Astrocyte (in vitro differentiated cells and primary cell): ENCODE measurements around the gene HTT-AS. TPM values are rescaled to one million over a fixed set of nuclear protein-coding genes. Genes with fewer than 3 reads are reported as not detected.

Experiments used
- DNase-seq: peaks from one replicate; pipeline ENCODE4 v3.0.0-alpha.2; 2010; ENCODE audit warnings: low read depth
- FAIRE-seq: peaks from 2 replicates; lab custom pipeline; 2011; peaks lifted over from hg19 to GRCh38; lab: Jason Lieb, UNC
- H2AFZ ChIP-seq: 2 replicates; pipeline ENCODE4 v1.6.0; 2012; ENCODE audit warnings: low read depth, low read length, inconsistent platforms
- H3K27ac ChIP-seq: 2 replicates; pipeline ENCODE4 v1.5.1; 2011; ENCODE audit warnings: low read depth, low read length, inconsistent platforms
- H3K27me3 ChIP-seq: 2 replicates; pipeline ENCODE4 v1.6.0; 2011; ENCODE audit warnings: low read length, inconsistent platforms; ENCODE audit not compliant: insufficient read depth
- H3K36me3 ChIP-seq: 2 replicates; pipeline ENCODE4 v1.5.1; 2011; ENCODE audit warnings: low read length, inconsistent platforms; ENCODE audit not compliant: insufficient read depth
- H3K4me1 ChIP-seq: 2 replicates; pipeline ENCODE4 v1.5.1; 2011; ENCODE audit warnings: low read length, inconsistent platforms; ENCODE audit not compliant: insufficient read depth
- H3K4me2 ChIP-seq: 2 replicates; pipeline ENCODE4 v1.6.0; 2012; ENCODE audit warnings: low read length, inconsistent platforms
- H3K4me3 ChIP-seq: 2 replicates; pipeline ENCODE4 v1.5.1; 2011; ENCODE audit warnings: low read depth, mild to moderate bottlenecking, low read length, inconsistent platforms; ENCODE audit not compliant: insufficient read depth
- H3K79me2 ChIP-seq: 2 replicates; pipeline ENCODE4 v1.6.0; 2012; ENCODE audit warnings: mild to moderate bottlenecking, low read length, inconsistent platforms; ENCODE audit not compliant: insufficient read depth
- H3K9ac ChIP-seq: 2 replicates; pipeline ENCODE4 v1.6.0; 2012; ENCODE audit warnings: mild to moderate bottlenecking, low read length, inconsistent platforms
- H3K9me3 ChIP-seq: 2 replicates; pipeline ENCODE4 v1.5.1; 2012; ENCODE audit warnings: low read depth, mild to moderate bottlenecking, low read length, inconsistent platforms; ENCODE audit not compliant: insufficient read depth
- H4K20me1 ChIP-seq: 2 replicates; pipeline ENCODE4 v1.6.0; 2012; ENCODE audit warnings: low read length, inconsistent platforms; ENCODE audit not compliant: insufficient read depth
- H3K27ac Mint-ChIP-seq: one replicate; pipeline ENCODE4 v1.8.0; 2021; ENCODE audit warnings: mild to moderate bottlenecking, mixed read lengths; ENCODE audit not compliant: unreplicated experiment
- H3K27me3 Mint-ChIP-seq: one replicate; pipeline ENCODE4 v1.8.0; 2021; ENCODE audit warnings: low read depth, mixed read lengths; ENCODE audit not compliant: unreplicated experiment
- H3K36me3 Mint-ChIP-seq: one replicate; pipeline ENCODE4 v1.8.0; 2021; ENCODE audit warnings: low read depth, mixed read lengths; ENCODE audit not compliant: unreplicated experiment
- H3K4me1 Mint-ChIP-seq: one replicate; pipeline ENCODE4 v1.8.0; 2021; ENCODE audit warnings: low read depth, mixed read lengths; ENCODE audit not compliant: unreplicated experiment
- H3K4me3 Mint-ChIP-seq: one replicate; pipeline ENCODE4 v1.8.0; 2021; ENCODE audit warnings: mild to moderate bottlenecking, moderate library complexity, mixed read lengths; ENCODE audit not compliant: unreplicated experiment
- H3K9me3 Mint-ChIP-seq: one replicate; pipeline ENCODE4 v1.8.0; 2021; ENCODE audit warnings: mild to moderate bottlenecking, mixed read lengths; ENCODE audit not compliant: unreplicated experiment
- CTCF ChIP-seq: IDR thresholded peaks from 2 replicates; pipeline ENCODE4 v1.5.1; 2011; ENCODE audit warnings: low read depth, mild to moderate bottlenecking, inconsistent platforms, low read length, moderate library complexity; ENCODE audit not compliant: insufficient read depth
- EZH2 ChIP-seq: IDR thresholded peaks from 2 replicates; pipeline ENCODE4 v1.6.1; 2012; ENCODE audit warnings: mild to moderate bottlenecking, low read length, inconsistent platforms; ENCODE audit not compliant: insufficient read depth
- total RNA-seq: library from RNA; stranded (reverse); gene quantifications from 2 replicates; pipeline ENCODE4 v1.2.1, GENCODE V29; 2021

The HTT-AS gene
- total RNA-seq, 1 donor from 2014 or later = not detected

- TF ChIP-seq CTCF (no peak), EZH2 (no peak)
- H3K4me3 Mint-ChIP-seq = no peak overlapping the region
- H2AFZ ChIP-seq = no peak overlapping the region
- no peak overlapping the region for H3K9ac ChIP-seq
- H3K4me1 Mint-ChIP-seq = peaks cover 10% of the 10 kb centered on the region
- no peak overlapping the region for H3K4me2 ChIP-seq
- peaks cover 2% of the 10 kb centered on the region for H3K9me3 Mint-ChIP-seq
- H3K9me3 ChIP-seq = no peaks in the 10 kb centered on the region
- H3K36me3 Mint-ChIP-seq = no peaks in the 10 kb centered on the region
- peak; percentile 70 for DNase-seq
- peak overlapping the region; percentile 30 for H3K27ac Mint-ChIP-seq
- no peaks in the 10 kb centered on the region for H3K36me3 ChIP-seq
- peaks cover 11% of the 10 kb centered on the region for H3K27me3 ChIP-seq
- H4K20me1 ChIP-seq = no peaks in the 10 kb centered on the region
- FAIRE-seq = no peak
- H3K79me2 ChIP-seq = no peaks in the 10 kb centered on the region
- H3K4me1 ChIP-seq = peaks cover 4% of the 10 kb centered on the region
- H3K4me3 ChIP-seq = no peak overlapping the region
- H3K27ac ChIP-seq = no peak overlapping the region
- H3K27me3 Mint-ChIP-seq = peaks cover 24% of the 10 kb centered on the region
Measured at GRCh38 chr4:3017504-3017903, 56.8 kb downstream of the HTT-AS start.

- H3K36me3 ChIP-seq = no peaks in the 10 kb centered on the region
- H3K27me3 Mint-ChIP-seq = peaks cover 24% of the 10 kb centered on the region
- H3K27me3 ChIP-seq = peaks cover 11% of the 10 kb centered on the region
- H3K4me2 ChIP-seq = no peak overlapping the region
- DNase-seq (peak; percentile 14), FAIRE-seq (no peak)
- TF ChIP-seq CTCF = no peak
- TF ChIP-seq EZH2 = no peak
- peaks cover 4% of the 10 kb centered on the region for H3K4me1 ChIP-seq
- H3K4me3 Mint-ChIP-seq = no peak overlapping the region
- peaks cover 2% of the 10 kb centered on the region for H3K9me3 Mint-ChIP-seq
- no peaks in the 10 kb centered on the region for H3K9me3 ChIP-seq
- no peak overlapping the region for H3K9ac ChIP-seq
- no peak overlapping the region for H2AFZ ChIP-seq
- no peak overlapping the region for H3K27ac Mint-ChIP-seq
- H3K4me3 ChIP-seq = no peak overlapping the region
- no peaks in the 10 kb centered on the region for H4K20me1 ChIP-seq
- H3K27ac ChIP-seq = no peak overlapping the region
- peaks cover 10% of the 10 kb centered on the region for H3K4me1 Mint-ChIP-seq
- no peaks in the 10 kb centered on the region for H3K79me2 ChIP-seq
- peaks cover 2% of the 10 kb centered on the region for H3K36me3 Mint-ChIP-seq
Measured at GRCh38 chr4:3016961-3017360, 57.4 kb downstream of the HTT-AS start.

- no peak overlapping the region for H3K4me3 Mint-ChIP-seq
- H3K36me3 Mint-ChIP-seq = peaks cover 3% of the 10 kb centered on the region
- no peaks in the 10 kb centered on the region for H4K20me1 ChIP-seq
- H3K27ac ChIP-seq = no peak overlapping the region
- no peaks in the 10 kb centered on the region for H3K36me3 ChIP-seq
- H3K9me3 ChIP-seq = no peaks in the 10 kb centered on the region
- no peak overlapping the region for H3K27ac Mint-ChIP-seq
- no peak overlapping the region for H2AFZ ChIP-seq
- H3K4me3 ChIP-seq = no peak overlapping the region
- peaks cover 2% of the 10 kb centered on the region for H3K27me3 ChIP-seq
- peaks cover 16% of the 10 kb centered on the region for H3K27me3 Mint-ChIP-seq
- peaks cover 16% of the 10 kb centered on the region for H3K4me1 Mint-ChIP-seq
- H3K79me2 ChIP-seq = no peaks in the 10 kb centered on the region
- H3K9me3 Mint-ChIP-seq = no peaks in the 10 kb centered on the region
- peaks cover 10% of the 10 kb centered on the region for H3K4me1 ChIP-seq
- DNase-seq = no peak
- TF ChIP-seq CTCF (no peak), EZH2 (no peak)
- H3K9ac ChIP-seq = no peak overlapping the region
- no peak for FAIRE-seq
- no peak overlapping the region for H3K4me2 ChIP-seq
Measured at GRCh38 chr4:3013839-3014350, 60.4 kb downstream of the HTT-AS start.
